Panc1 (cell line): Measurements from ENCODE around the gene LIPT2.

Source experiments
- CTCF ChIP-seq: fragments of 450-650 bp; IDR thresholded peaks from 2 replicates; pipeline ENCODE4 v1.5.1; 2017; ENCODE audit warnings: mild to moderate bottlenecking
- POLR2AphosphoS5 ChIP-seq: IDR thresholded peaks from 2 replicates; pipeline ENCODE4 v1.6.1; 2012; ENCODE audit warnings: mild to moderate bottlenecking, low read depth, low read length, moderate library complexity
- REST ChIP-seq, 2 experiments: IDR thresholded peaks; 2 replicates each; pipeline ENCODE4 v1.6.1; 2011 to 2012; ENCODE audit warnings: low read depth in 2 of 2, control low read depth in 1 of 2, low read length in 1 of 2, mild to moderate bottlenecking in 1 of 2, moderate library complexity in 1 of 2; ENCODE audit not compliant: insufficient read depth in 1 of 2
- SIN3A ChIP-seq: IDR thresholded peaks from 2 replicates; pipeline ENCODE4 v1.6.1; 2012; ENCODE audit warnings: low read depth, mild to moderate bottlenecking, low read length, moderate library complexity, borderline replicate concordance; ENCODE audit not compliant: insufficient read depth

DNA sequence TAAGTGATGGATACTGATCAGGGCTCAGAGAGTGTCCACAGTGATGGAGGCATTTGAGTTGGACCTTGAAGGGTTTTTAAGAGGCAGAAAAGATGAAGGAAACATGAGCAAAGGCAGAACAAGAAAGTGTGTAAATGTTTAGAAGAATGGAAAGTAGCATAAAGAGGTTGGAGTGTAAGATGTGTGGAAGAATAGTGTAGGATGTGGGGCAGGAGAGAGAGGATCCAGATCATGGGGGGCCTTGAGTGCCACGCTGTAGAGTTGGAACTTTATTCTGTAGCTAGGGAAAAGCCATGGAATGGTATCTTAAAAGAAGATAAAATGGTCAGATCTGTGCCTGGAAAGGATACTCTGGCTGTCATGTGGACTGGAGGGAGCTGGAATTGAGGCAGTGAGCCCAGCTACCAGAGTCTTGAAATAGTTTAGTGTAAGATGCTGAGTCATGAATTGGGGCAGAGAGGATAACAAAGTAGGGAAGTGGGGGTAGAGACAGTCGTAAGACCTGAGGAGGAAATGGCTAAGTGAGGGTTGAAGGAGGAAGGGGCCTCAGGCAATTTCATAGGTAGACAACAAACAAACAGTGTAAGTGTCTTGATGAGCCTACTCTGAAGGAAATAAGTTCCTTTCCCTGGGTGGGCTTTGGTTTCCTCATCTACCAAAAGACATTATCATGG is 32.9 kb downstream of the LIPT2 start:
- no peak for TF ChIP-seq CTCF
- no peak for TF ChIP-seq REST (IDR thresholded peaks at IDR 0.05; ENCODE audit: insufficient read depth in 1 of 2, low read depth in 2 of 2, low read length in 1 of 2)
- TF ChIP-seq SIN3A = no peak
- no peak for TF ChIP-seq POLR2AphosphoS5
